ENCODE measurements around the gene KCNH1. TPM values are rescaled to one million over a fixed set of nuclear protein-coding genes. Genes with fewer than 3 reads are reported as not detected.

The KCNH1 gene
- total and polyA plus RNA-seq, 9 donors, result 0.11 to 0.46 TPM; not detected in 7

- intact Hi-C loops (cut with DNase I), result no loop called here
- Histone ChIP-seq H3K4me1 (ENCODE audit: insufficient read depth) (no peaks in the 10 kb centered on the region), H3K27me3 (no peaks in the 10 kb centered on the region), H3K4me3 (no peak overlapping the region), H3K27ac (no peak overlapping the region), H3K36me3 (no peaks in the 10 kb centered on the region), H3K9me3 (no peaks in the 10 kb centered on the region)
- DNase-seq, result no peak
- no peak for TF ChIP-seq CTCF (IDR thresholded peaks at IDR 0.05)
- no peak for TF ChIP-seq EP300 (IDR thresholded peaks at IDR 0.05)
- no peak for TF ChIP-seq POLR2A (IDR thresholded peaks at IDR 0.05)
Observed at GRCh38 chr1:210937846-210938245, 196.1 kb downstream of the KCNH1 start.

GRCh38 chr1:210935905-210936304 lies 198.0 kb downstream of the KCNH1 start:
- no peak for DNase-seq
- Histone ChIP-seq H3K4me3 (no peak overlapping the region), H3K9me3 (no peaks in the 10 kb centered on the region), H3K27me3 (no peaks in the 10 kb centered on the region), H3K4me1 (ENCODE audit: insufficient read depth) (no peaks in the 10 kb centered on the region), H3K36me3 (no peaks in the 10 kb centered on the region), H3K27ac (no peak overlapping the region)
- WGBS, 3 donors, result 80 to 83% (median 82%) methylated on average over 4 of the region's 4 CpGs
- TF ChIP-seq EP300 (IDR thresholded peaks at IDR 0.05) (no peak), POLR2A (IDR thresholded peaks at IDR 0.05) (no peak), CTCF (IDR thresholded peaks at IDR 0.05) (no peak)
- intact Hi-C loops (cut with DNase I), result no loop called here

DNA sequence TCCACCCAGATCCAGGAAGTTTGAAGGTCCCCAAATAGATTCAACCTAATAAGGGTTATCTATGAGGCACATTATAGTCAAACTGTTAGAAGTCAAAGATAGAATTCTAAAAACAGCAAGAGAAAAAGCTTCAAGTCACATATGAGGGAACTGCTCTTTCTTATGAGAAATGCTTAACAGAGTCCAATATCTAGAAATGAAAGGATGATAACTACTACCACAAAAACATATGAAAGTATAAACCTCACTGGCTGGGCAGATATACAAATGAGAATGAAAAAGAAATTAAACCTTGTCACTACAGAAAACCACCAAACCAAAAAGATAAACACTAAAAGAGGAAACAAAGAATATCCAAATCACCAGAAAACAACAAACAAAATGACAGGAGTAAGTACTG lies 201.8 kb downstream of the KCNH1 start:
- H3K27me3 ChIP-seq, result no peaks in the 10 kb centered on the region
- H3K36me3 ChIP-seq, result no peaks in the 10 kb centered on the region
- H3K4me1 ChIP-seq (ENCODE audit: insufficient read depth), result no peaks in the 10 kb centered on the region
- H3K4me3 ChIP-seq, result no peak overlapping the region
- intact Hi-C loops (cut with DNase I), result no loop called here
- H3K9me3 ChIP-seq, result no peaks in the 10 kb centered on the region
- H3K27ac ChIP-seq, result no peak overlapping the region
- DNase-seq, result no peak
- TF ChIP-seq EP300 (IDR thresholded peaks at IDR 0.05), result no peak
- TF ChIP-seq POLR2A (IDR thresholded peaks at IDR 0.05), result no peak
- no peak for TF ChIP-seq CTCF (IDR thresholded peaks at IDR 0.05)

- intact Hi-C loops (cut with DNase I), result no loop called here
- Histone ChIP-seq H3K9me3 (no peaks in the 10 kb centered on the region), H3K27me3 (no peaks in the 10 kb centered on the region), H3K4me3 (no peak overlapping the region), H3K4me1 (ENCODE audit: insufficient read depth) (no peaks in the 10 kb centered on the region), H3K27ac (no peak overlapping the region), H3K36me3 (no peaks in the 10 kb centered on the region)
- TF ChIP-seq POLR2A (IDR thresholded peaks at IDR 0.05), result no peak
- no peak for TF ChIP-seq EP300 (IDR thresholded peaks at IDR 0.05)
- TF ChIP-seq CTCF (IDR thresholded peaks at IDR 0.05), result no peak
- DNase-seq, result no peak
Observed at GRCh38 chr1:210922666-210923065, 211.3 kb downstream of the KCNH1 start.
